CD14-positive monocyte (primary cell): ENCODE data around the gene SPRTN. TPM values are rescaled to one million over a fixed set of nuclear protein-coding genes. Genes with fewer than 3 reads are reported as not detected.

ENCODE experiments used
- DNase-seq, 3 donors: peaks; one replicate each; pipeline ENCODE4 v3.0.0-alpha.2; 2011 to 2022
- H2AFZ ChIP-seq: 2 replicates; pipeline ENCODE4 v1.6.0; 2012; ENCODE audit warnings: mild to moderate bottlenecking, low read depth, low read length, inconsistent platforms; ENCODE audit not compliant: insufficient read depth, poor library complexity, severe bottlenecking
- H3K27ac ChIP-seq, 2 donors: 1 replicate in 1 of 2; 2 replicates in 1 of 2; pipeline ENCODE4 v1.5.1; 2012 to 2013; ENCODE audit warnings: low read length in 2 of 2, control low read depth in 1 of 2, inconsistent platforms in 1 of 2, low read depth in 1 of 2, mild to moderate bottlenecking in 1 of 2
- H3K27me3 ChIP-seq, 2 donors: one replicate each; pipeline versions ENCODE4 v1.6.0 to v1.6.1; 2011 to 2013; ENCODE audit warnings: low read length in 2 of 2; ENCODE audit not compliant: control insufficient read depth in 2 of 2, insufficient read depth in 2 of 2
- H3K36me3 ChIP-seq, 2 donors: replicated peaks in 1 of 2; 1 replicate in 1 of 2; 2 replicates in 1 of 2; pipeline versions ENCODE4 v1.5.1 to v1.6.1; 2012 to 2013; ENCODE audit warnings: low read length in 2 of 2, control low read depth in 1 of 2, inconsistent platforms in 1 of 2, mild to moderate bottlenecking in 1 of 2; ENCODE audit not compliant: insufficient read depth in 2 of 2, control insufficient read depth in 1 of 2
- H3K4me1 ChIP-seq, 2 donors: 1 replicate in 1 of 2; 2 replicates in 1 of 2; pipeline versions ENCODE4 v1.5.1 to v1.6.1; 2012 to 2013; ENCODE audit warnings: low read length in 2 of 2, control low read depth in 1 of 2, inconsistent platforms in 1 of 2, mild to moderate bottlenecking in 1 of 2, moderate library complexity in 1 of 2; ENCODE audit not compliant: insufficient read depth in 2 of 2, control insufficient read depth in 1 of 2
- H3K4me2 ChIP-seq: replicated peaks from 2 replicates; pipeline ENCODE3; 2012; ENCODE audit warnings: low read length, moderate library complexity, mild to moderate bottlenecking; ENCODE audit not compliant: poor library complexity, severe bottlenecking; ENCODE audit errors: extremely low read depth
- H3K4me3 ChIP-seq, 3 experiments: fragments of 200-600 bp in 1 of 3; sonication (generic) in 1 of 3; replicated peaks in 1 of 3; 1 replicate in 2 of 3; 2 replicates in 1 of 3; pipeline ENCODE4 v1.5.1; 2011 to 2013; ENCODE audit warnings: low read length in 3 of 3, mild to moderate bottlenecking in 3 of 3, control low read depth in 2 of 3, low read depth in 2 of 3, inconsistent platforms in 1 of 3, moderate library complexity in 1 of 3
- H3K79me2 ChIP-seq: 2 replicates; pipeline ENCODE4 v1.6.0; 2012; ENCODE audit warnings: mild to moderate bottlenecking, control low read depth, inconsistent platforms, low read length, moderate library complexity; ENCODE audit not compliant: insufficient read depth
- H3K9ac ChIP-seq: 2 replicates; pipeline ENCODE4 v1.6.0; 2017; ENCODE audit warnings: low read length, mild to moderate bottlenecking; ENCODE audit not compliant: insufficient read depth, poor library complexity, severe bottlenecking
- H3K9me3 ChIP-seq, 2 donors: replicated peaks in 1 of 2; 1 replicate in 1 of 2; 2 replicates in 1 of 2; pipeline versions ENCODE4 v1.5.1 to v1.6.1; 2012 to 2013; ENCODE audit warnings: low read length in 2 of 2, control low read depth in 1 of 2; ENCODE audit not compliant: control insufficient read depth in 1 of 2, insufficient read depth in 1 of 2
- H4K20me1 ChIP-seq: 2 replicates; pipeline ENCODE4 v1.6.0; 2012; ENCODE audit warnings: mild to moderate bottlenecking, low read length, control low read depth, moderate library complexity; ENCODE audit not compliant: insufficient read depth
- H3K27ac Mint-ChIP-seq, 7 donors: one replicate each; pipeline ENCODE4 v1.8.0; 2020; ENCODE audit warnings: mild to moderate bottlenecking in 7 of 7, mixed read lengths in 7 of 7, moderate library complexity in 6 of 7, inconsistent platforms in 2 of 7
- H3K27me3 Mint-ChIP-seq, 3 donors: one replicate each; pipeline ENCODE4 v1.8.0; 2021 to 2022; ENCODE audit warnings: low read depth in 3 of 3, mild to moderate bottlenecking in 3 of 3, mixed read lengths in 3 of 3, moderate library complexity in 3 of 3, inconsistent platforms in 1 of 3
- H3K36me3 Mint-ChIP-seq, 2 donors: one replicate each; pipeline ENCODE4 v1.8.0; 2020; ENCODE audit warnings: mixed read lengths in 2 of 2, inconsistent platforms in 1 of 2, mild to moderate bottlenecking in 1 of 2
- H3K4me1 Mint-ChIP-seq: one replicate; pipeline ENCODE4 v1.8.0; 2020; ENCODE audit warnings: mild to moderate bottlenecking, mixed read lengths
- H3K4me3 Mint-ChIP-seq, 2 donors: one replicate each; pipeline ENCODE4 v1.8.0; 2020; ENCODE audit warnings: mild to moderate bottlenecking in 2 of 2, mixed read lengths in 2 of 2, moderate library complexity in 1 of 2
- H3K9me3 Mint-ChIP-seq, 7 donors: one replicate each; pipeline ENCODE4 v1.8.0; 2020 to 2022; ENCODE audit warnings: mixed read lengths in 7 of 7, mild to moderate bottlenecking in 6 of 7, moderate library complexity in 6 of 7, inconsistent platforms in 2 of 7
- CTCF ChIP-seq: fragments of 200-600 bp; IDR thresholded peaks from one replicate; pipeline ENCODE4 v1.8.0; 2022; ENCODE audit warnings: antibody characterized with exemption, mild to moderate bottlenecking
- WGBS: methylation state at CpG from one replicate; pipeline ENCODE4 v1.1.5; 2013; ENCODE audit warnings: missing lambda C conversion rate; ENCODE audit not compliant: insufficient coverage; 5-methylcytosine and 5-hydroxymethylcytosine counted together
- intact Hi-C, 2 donors: fragments of 100-400 bp; cut with micrococcal nuclease; formaldehyde crosslinking; loops; one replicate each; pipeline versions ENCODE4 v1.15.0 to v1.15.1; 2023
- polyA plus RNA-seq, 3 donors: library from polyadenylated mRNA; depleted of rRNA in 1 of 3; unstranded in 2 of 3; stranded (reverse) in 1 of 3; fragments of 300-500 nt in 2 of 3; fragments of >200 nt in 1 of 3; fragmentation: Illumina TruSeq in 2 of 3; gene quantifications; 1 replicate in 2 of 3; 2 replicates in 1 of 3; pipeline ENCODE4 v1.2.3, GENCODE V29; 2012 to 2021

The SPRTN gene
- polyA plus RNA-seq, 3 donors, result 4.5 to 9.1 (median 7.8) TPM

- H3K27me3 Mint-ChIP-seq, result no peaks in the 10 kb centered on the region
- Histone ChIP-seq H3K4me2 (no peak overlapping the region), H3K27ac (no peak overlapping the region), H3K4me1 (peaks cover 0 to 14% of the 10 kb centered on the region in 2 donors), H4K20me1 (peaks cover 18% of the 10 kb centered on the region), H2AFZ (no peak overlapping the region), H3K9me3 (no peaks in the 10 kb centered on the region), H3K36me3 (peaks cover 7 to 31% of the 10 kb centered on the region in 2 donors), H3K9ac (no peak overlapping the region), H3K4me3 (no peak overlapping the region), H3K79me2 (no peaks in the 10 kb centered on the region), H3K27me3 (no peaks in the 10 kb centered on the region)
- peaks cover 13% of the 10 kb centered on the region for H3K4me1 Mint-ChIP-seq
- peaks cover 31 to 32% of the 10 kb centered on the region in 2 donors for H3K36me3 Mint-ChIP-seq
- no CpG with 5 or more reads among the region's 6 CpGs for WGBS
- H3K9me3 Mint-ChIP-seq, result no peaks in the 10 kb centered on the region
- peak; percentile 76 to 92 (median 80) for DNase-seq
- TF ChIP-seq CTCF, result no peak
- intact Hi-C loops, result loop anchor here (5.0 kb wide), 1 partner anchor 233 kb away; no protein-coding TSS in a partner anchor
- H3K27ac Mint-ChIP-seq, result peak overlapping the region in 2 of 7 donors; percentile 4 to 6
- H3K4me3 Mint-ChIP-seq, result no peak overlapping the region
Measured at GRCh38 chr1:231359113-231359512, 21.0 kb downstream of the SPRTN start.

GRCh38 chr1:231362325-231362724, 24.2 kb downstream of the SPRTN start:
- Histone ChIP-seq H3K79me2 (no peaks in the 10 kb centered on the region), H3K27ac (no peak overlapping the region), H2AFZ (no peak overlapping the region), H3K4me2 (no peak overlapping the region), H4K20me1 (peaks cover 19% of the 10 kb centered on the region), H3K27me3 (no peaks in the 10 kb centered on the region), H3K9me3 (no peaks in the 10 kb centered on the region), H3K36me3 (peaks cover 27 to 63% of the 10 kb centered on the region in 2 donors), H3K4me1 (peaks cover 0 to 14% of the 10 kb centered on the region in 2 donors), H3K9ac (no peak overlapping the region), H3K4me3 (no peak overlapping the region)
- Mint-ChIP-seq H3K27ac (no peak overlapping the region), H3K27me3 (no peaks in the 10 kb centered on the region), H3K4me1 (peaks cover 13% of the 10 kb centered on the region), H3K9me3 (no peaks in the 10 kb centered on the region), H3K36me3 (peaks cover 46 to 56% of the 10 kb centered on the region in 2 donors), H3K4me3 (no peak overlapping the region)
- TF ChIP-seq CTCF, result no peak
- DNase-seq, result no peak
- intact Hi-C loops, result no loop called here
- no CpG with 5 or more reads among the region's 1 CpG for WGBS
